ENCODE measurements around the gene WDR74. TPM values are rescaled to one million over a fixed set of nuclear protein-coding genes. Genes with fewer than 3 reads are reported as not detected.
A peak's percentile ranks its signal among the peaks of the same experiment; 100 is the strongest.

The WDR74 gene
- 55.8 and 60.3 TPM in 2 replicates for total RNA-seq
- long read RNA-seq, transcript WDR74-201 (11 exons, 1,289 nt), result major isoform, 13 of 29 reads
- long read RNA-seq, partial matches to known transcripts, result 0 of 29 reads
- long read RNA-seq, other reads (novel, unspliced or antisense), result 13 of 29 reads

GRCh38 chr11:62839050-62839945 is at the start of gene WDR74:
TSS of gene WDR74 (minus strand) at chr11:62839590. CDS start at chr11:62839570, 20 bp downstream.
- H3K9me3 Mint-ChIP-seq (ENCODE audit: low read depth), result no peaks in the 10 kb centered on the region
- TF ChIP-seq CTCF (IDR thresholded peaks at IDR 0.05; ENCODE audit: unreplicated experiment), result no peak
- no peak within 1 kb of the TSS for H3K27ac Mint-ChIP-seq
- H3K4me3 Mint-ChIP-seq (ENCODE audit: low read depth), result no peak within 1 kb of the TSS
- peaks cover 10% of the 10 kb centered on the region for H3K36me3 Mint-ChIP-seq (ENCODE audit: insufficient read depth)
- H3K27me3 Mint-ChIP-seq, result no peaks in the 10 kb centered on the region
- peak; percentile 64 for DNase-seq (ENCODE audit: low spot score, unreplicated experiment)
- peaks cover 11% of the 10 kb centered on the region for H3K4me1 Mint-ChIP-seq (ENCODE audit: low read depth)

- peak overlapping the region; percentile 90 for H3K27ac Mint-ChIP-seq
- no peaks in the 10 kb centered on the region for H3K27me3 Mint-ChIP-seq
- no peak for TF ChIP-seq CTCF (IDR thresholded peaks at IDR 0.05; ENCODE audit: unreplicated experiment)
- H3K4me3 Mint-ChIP-seq (ENCODE audit: low read depth), result no peak overlapping the region
- H3K9me3 Mint-ChIP-seq (ENCODE audit: low read depth), result no peaks in the 10 kb centered on the region
- peaks cover 27% of the 10 kb centered on the region for H3K4me1 Mint-ChIP-seq (ENCODE audit: low read depth)
- DNase-seq (ENCODE audit: low spot score, unreplicated experiment), result no peak
- peaks cover 33% of the 10 kb centered on the region for H3K36me3 Mint-ChIP-seq (ENCODE audit: insufficient read depth)
Observed at GRCh38 chr11:62889126-62889483, 49.7 kb upstream of the WDR74 start.

- H3K9me3 Mint-ChIP-seq (ENCODE audit: low read depth), result no peaks in the 10 kb centered on the region
- DNase-seq (ENCODE audit: low spot score, unreplicated experiment), result no peak
- TF ChIP-seq CTCF (IDR thresholded peaks at IDR 0.05; ENCODE audit: unreplicated experiment), result no peak
- peak overlapping the region; percentile 90 for H3K27ac Mint-ChIP-seq
- peaks cover 39% of the 10 kb centered on the region for H3K36me3 Mint-ChIP-seq (ENCODE audit: insufficient read depth)
- no peaks in the 10 kb centered on the region for H3K27me3 Mint-ChIP-seq
- H3K4me3 Mint-ChIP-seq (ENCODE audit: low read depth), result peak overlapping the region; percentile 1
- H3K4me1 Mint-ChIP-seq (ENCODE audit: low read depth), result peaks cover 33% of the 10 kb centered on the region
Observed at GRCh38 chr11:62888406-62888805, 49.0 kb upstream of the WDR74 start.

- H3K27ac Mint-ChIP-seq, result peak overlapping the region; percentile 73
- peaks cover 53% of the 10 kb centered on the region for H3K4me1 Mint-ChIP-seq (ENCODE audit: low read depth)
- no peaks in the 10 kb centered on the region for H3K9me3 Mint-ChIP-seq (ENCODE audit: low read depth)
- H3K4me3 Mint-ChIP-seq (ENCODE audit: low read depth), result no peak overlapping the region
- H3K36me3 Mint-ChIP-seq (ENCODE audit: insufficient read depth), result peaks cover 54% of the 10 kb centered on the region
- no peak for TF ChIP-seq CTCF (IDR thresholded peaks at IDR 0.05; ENCODE audit: unreplicated experiment)
- DNase-seq (ENCODE audit: low spot score, unreplicated experiment), result no peak
- no peaks in the 10 kb centered on the region for H3K27me3 Mint-ChIP-seq
Observed at GRCh38 chr11:62885137-62885750, 45.9 kb upstream of the WDR74 start.

- Mint-ChIP-seq H3K27ac (peak overlapping the region; percentile 100), H3K4me1 (ENCODE audit: low read depth) (peaks cover 45% of the 10 kb centered on the region), H3K4me3 (ENCODE audit: low read depth) (peak overlapping the region; percentile 97), H3K36me3 (ENCODE audit: insufficient read depth) (peaks cover 43% of the 10 kb centered on the region), H3K27me3 (no peaks in the 10 kb centered on the region), H3K9me3 (ENCODE audit: low read depth) (no peaks in the 10 kb centered on the region)
- TF ChIP-seq CTCF (IDR thresholded peaks at IDR 0.05; ENCODE audit: unreplicated experiment), result no peak
- DNase-seq (ENCODE audit: low spot score, unreplicated experiment), result no peak
Observed at GRCh38 chr11:62883673-62884072, 44.3 kb upstream of the WDR74 start.

Data from progenitor cell of endocrine pancreas (in vitro differentiated cells).